ENCODE measurements around the gene EDN3.

EDN3 gene

DNA sequence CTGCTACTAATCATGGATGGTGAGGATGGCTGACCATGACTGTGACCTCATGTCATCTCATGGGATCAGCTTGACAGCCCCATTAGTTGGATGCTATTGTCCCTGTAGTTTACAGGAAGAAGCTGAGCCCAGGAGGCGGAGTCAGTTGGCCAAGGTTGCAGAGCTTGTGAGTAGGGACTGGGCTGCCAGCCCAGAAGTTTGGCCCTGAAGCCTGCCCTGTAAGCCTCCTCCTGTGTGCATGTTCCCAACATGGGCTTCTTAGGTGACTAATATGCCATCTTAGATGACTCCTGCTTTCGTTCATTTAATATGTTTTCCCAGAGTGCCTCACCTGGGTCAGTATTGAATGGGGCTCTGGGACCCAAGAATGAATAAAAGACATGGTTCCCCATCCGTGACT is 6.9 kb downstream of the EDN3 start:
- in situ Hi-C loops (cut with MboI; ENCODE audit: low sequenced_read_pairs): no loop called here

- in situ Hi-C loops (cut with MboI; ENCODE audit: low sequenced_read_pairs): no loop called here
Observed at GRCh38 chr20:59308493-59309201, 8.2 kb downstream of the EDN3 start.

DNA sequence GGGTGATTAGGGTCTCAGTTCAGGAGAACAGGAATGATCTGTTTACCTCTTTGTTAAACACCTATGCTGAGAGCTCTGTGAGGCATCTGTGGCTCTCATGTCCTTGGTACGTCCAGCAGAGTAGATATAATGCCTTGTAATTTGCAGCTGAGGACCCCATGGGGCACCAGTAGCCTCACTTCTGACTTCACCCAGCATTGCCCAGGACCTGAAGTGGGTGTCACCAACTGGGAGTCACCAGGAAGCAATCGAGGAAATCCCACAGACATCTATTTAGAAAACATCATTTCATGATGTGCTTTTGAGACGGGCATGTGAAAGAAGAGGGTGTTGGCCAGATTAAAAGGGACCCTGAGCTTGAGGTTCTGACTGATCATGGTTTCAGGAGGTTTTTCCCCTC is 8.8 kb downstream of the EDN3 start:
- in situ Hi-C loops (cut with MboI; ENCODE audit: low sequenced_read_pairs): no loop called here

DNA sequence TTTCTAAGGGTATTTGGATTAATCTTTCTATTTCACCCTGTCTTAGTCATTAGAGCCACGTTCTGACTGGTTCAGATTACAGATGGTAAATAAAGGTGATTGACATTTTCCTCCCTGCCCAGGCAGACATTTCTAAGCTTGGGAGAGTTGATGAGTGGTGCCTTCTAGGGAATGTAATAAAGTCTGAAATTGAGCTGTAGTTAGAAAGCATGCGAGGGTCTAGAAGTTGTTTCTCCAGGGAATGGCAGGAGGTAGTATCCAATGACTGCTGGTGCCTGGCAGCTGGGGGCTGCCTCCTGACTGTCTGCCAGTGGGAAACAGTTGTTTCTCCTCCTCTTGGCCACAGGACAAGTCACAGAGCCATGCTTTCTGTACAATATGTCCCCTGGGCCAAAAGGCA is 14.6 kb downstream of the EDN3 start:
- in situ Hi-C loops (cut with MboI; ENCODE audit: low sequenced_read_pairs): no loop called here

DNA sequence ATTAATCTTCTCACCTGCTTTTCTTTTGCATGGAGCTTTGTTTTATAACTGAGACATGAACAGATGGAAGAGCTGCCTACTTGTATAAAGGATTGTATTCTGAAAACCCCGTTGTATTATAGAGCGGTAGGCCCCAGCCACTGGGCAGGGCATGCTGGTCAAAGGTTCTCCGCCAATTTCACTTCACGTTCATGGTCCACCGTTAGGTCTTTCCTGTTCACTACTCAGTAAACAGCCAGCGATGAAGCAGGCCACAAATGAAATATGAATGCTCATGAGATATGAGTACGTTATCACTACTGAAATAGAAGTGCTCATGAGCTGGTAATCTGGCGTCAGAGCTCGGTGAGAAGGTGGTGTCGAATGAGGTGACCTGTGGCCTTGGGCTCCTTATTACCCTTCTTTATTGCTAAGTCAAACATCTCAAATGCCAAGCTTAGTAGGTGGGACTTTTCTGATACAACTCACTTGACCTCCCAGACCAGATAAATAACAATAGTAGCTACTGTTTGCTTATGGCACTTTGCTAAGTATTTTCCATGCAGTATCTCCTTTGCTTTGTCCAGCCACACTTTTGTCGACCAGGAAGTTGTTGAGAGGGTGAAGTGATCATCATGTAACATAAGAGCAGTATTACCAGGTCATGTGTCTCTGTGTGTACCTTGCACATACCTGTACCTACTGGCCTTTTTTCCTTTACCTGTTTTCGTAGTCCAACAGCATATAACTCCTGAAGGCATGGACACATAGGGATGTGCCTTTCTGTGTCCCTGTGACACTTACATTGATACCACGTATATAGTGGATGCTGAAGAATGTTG is 16.7 kb downstream of the EDN3 start:
- in situ Hi-C loops (cut with MboI; ENCODE audit: low sequenced_read_pairs): no loop called here

DNA sequence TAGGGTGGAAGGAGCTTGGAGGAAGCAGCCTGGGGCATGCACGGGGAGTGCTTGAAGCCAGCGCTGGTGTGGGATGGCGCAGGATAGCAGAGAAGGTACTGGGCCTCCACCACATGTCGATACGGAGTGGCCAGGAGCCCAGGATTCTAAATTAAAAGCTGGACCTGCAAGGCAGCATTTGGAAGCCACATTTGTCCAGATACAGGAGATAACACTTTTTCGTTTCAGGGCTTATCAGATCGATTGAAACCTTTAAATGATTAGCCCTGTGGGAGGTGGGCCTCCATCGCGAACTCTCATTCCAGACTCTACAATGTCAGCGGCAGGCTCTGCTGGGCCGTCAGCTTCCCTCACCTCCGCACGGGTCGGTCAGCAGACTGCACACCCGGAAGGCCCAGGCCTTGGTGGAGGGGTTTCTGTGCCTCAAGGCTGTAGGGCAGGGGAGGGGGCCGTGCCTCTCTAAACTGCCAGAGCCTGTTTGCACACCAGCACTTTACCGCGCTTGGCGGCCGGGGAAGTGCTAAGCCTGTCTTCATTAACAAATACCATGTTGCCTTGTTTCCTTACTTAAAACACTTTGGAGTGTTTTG is 17.9 kb downstream of the EDN3 start:
- in situ Hi-C loops (cut with MboI; ENCODE audit: low sequenced_read_pairs): no loop called here

DNA sequence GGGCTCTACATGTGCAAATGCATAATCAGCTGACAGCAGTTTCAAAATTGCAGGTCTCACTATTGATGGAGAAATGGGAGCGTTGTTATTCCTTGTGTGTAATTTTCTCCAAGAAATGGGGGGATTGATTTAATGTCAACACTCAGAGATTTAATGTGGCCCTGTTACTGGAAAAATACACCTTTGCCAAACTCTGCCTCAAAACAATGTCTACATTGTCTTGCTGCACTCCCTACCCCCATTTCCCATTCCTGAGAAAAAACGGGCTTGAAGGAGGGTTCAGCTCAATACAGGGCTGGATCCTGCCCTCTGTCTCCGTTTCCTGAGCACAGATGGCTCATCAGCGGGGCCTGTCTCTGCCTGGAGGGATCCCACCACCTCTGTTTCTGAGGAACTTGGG is 18.4 kb downstream of the EDN3 start:
- in situ Hi-C loops (cut with MboI; ENCODE audit: low sequenced_read_pairs): no loop called here

DNA sequence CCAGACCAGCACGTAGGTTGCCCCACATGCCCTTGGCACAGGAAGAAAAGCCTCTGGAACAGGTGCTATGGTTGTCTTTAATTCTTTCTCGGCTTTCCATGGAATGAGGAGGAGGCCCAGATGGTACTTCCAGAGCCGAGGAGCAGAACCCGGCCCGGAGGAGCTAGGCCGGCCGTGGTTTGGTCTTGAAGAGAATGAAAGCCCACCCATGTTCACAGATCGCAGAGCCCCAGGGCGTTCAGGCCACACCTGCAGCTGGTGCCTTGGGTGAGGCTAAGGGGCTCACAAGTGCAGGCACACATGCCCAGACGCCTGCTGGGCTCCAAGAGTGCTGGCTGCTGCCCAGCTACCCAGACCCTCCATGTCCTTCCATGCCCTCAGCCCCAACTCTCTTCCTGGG is 20.0 kb downstream of the EDN3 start:
- in situ Hi-C loops (cut with MboI; ENCODE audit: low sequenced_read_pairs): no loop called here

DNA sequence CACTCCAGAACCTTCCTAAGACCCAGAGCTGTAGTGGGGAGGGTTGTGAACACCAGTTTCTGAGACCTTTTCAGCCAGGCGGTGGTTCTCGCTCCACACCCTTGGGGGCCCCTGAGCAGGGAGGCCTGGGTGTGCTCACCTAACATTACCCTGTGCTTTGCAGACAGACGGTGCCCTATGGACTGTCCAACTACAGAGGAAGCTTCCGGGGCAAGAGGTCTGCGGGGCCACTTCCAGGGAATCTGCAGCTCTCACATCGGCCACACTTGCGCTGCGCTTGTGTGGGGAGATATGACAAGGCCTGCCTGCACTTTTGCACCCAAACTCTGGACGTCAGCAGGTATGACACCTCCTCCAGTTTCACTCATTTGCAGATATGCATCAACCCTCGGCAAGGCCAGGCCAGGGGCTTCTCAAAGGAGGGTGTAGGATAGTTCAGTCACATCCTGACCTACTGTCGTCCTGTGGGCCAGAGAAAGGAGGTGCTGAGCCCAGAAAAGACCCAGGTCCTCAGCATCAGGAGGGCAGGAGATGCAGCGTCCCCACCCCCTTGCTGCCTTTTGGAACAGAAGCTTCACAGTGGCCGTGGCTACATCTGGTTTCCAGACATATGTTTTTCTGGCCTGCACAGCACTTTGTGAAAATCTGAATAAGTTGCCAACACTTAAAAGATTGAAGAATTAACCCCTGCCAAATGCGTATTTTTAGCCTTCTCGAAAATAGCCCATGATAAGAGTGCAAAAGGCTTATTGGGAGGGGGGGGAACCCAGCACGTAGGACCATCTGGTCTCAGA is 20.6 kb downstream of the EDN3 start:
- in situ Hi-C loops (cut with MboI; ENCODE audit: low sequenced_read_pairs): no loop called here

DNA sequence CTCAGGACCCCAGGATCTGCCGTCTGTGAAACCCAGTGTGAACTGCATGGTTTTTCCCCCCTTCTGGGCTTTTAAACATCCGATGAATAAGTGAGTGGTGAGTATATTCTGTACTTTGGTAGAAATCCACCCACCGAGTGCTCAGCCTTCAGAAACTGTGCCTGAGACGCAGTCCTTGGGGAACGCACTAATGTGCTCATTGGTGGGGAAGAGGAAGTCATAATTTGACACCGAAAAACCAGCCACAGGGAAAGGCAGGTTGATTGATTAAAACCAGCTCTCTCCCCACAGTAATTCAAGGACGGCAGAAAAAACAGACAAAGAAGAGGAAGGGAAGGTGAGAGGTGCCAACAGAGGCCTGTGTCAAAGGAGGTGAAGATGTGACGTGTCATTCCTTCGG is 21.7 kb downstream of the EDN3 start:
- in situ Hi-C loops (cut with MboI; ENCODE audit: low sequenced_read_pairs): no loop called here

DNA sequence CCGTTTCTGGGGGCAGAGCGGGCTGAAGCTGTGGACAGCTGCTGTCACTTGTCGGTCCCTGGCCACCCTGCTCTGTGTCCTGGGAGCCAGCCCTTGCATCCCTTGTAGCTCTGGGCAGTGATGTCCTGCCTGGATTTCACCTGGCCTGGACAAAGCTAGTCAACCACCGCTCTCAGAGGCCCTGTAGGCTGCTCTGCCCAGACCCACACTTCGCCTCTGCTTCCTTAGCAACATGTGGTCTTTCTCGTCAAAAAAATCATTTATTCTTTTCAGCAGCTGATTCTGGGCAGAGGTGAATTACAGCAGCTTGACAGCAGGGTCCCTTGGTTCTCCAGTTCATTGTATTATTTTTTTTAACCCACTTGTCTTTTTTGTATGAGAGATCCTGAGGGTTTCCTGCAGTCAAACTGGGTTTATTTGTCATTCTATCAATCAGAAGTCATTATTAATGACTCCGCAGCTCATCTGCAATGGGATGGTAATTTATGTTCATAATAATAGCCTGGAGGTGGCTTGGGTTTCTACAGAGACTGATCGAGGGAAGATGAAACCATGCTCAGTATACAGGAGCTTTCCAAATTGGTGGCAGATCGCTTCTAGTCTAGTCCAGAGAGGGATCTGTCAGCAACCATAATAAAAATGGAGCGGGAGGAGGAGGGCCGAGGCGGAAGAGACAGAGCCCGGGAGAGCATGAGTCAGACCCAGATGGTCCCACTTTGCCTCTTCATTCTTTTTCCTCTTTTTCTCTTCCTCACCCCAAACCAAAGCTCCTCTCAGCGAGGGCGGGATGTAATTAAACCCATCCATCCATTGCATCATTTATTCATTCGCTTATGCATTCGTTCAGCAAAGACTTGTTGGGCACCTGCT is 22.4 kb downstream of the EDN3 start:
- in situ Hi-C loops (cut with MboI; ENCODE audit: low sequenced_read_pairs): no loop called here

GRCh38 chr20:59323731-59324130 is 23.3 kb downstream of the EDN3 start:
- in situ Hi-C loops (cut with MboI; ENCODE audit: low sequenced_read_pairs): no loop called here

DNA sequence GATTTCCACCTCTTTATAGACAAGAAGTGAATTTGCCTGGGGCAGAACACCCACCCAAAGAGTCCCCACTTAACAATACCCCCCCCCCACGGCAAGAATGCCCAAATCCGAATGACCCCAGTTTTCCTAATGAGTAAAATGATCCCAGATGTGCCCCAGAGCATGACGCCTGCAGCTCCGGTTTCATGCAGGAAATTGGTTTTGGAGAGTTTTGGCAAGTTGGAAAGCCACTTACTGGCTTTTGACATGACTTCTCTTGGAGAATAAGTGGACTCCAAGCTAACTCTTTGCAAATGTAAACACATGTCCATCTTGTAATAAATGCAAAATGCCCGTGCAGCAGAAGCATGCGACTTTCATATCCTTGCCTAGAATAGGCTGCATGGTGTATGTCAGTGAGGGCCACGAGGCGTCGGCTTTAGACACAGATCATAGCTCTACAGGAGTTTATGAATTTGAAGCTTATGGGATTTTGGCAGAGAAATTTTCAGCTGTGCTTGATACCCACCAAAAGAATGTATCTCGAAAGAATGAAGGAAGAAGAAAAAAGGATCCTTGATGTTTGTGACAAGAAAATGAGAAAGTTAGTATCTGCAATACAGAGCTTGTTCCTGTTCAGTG is 24.2 kb downstream of the EDN3 start:
- in situ Hi-C loops (cut with MboI; ENCODE audit: low sequenced_read_pairs): no loop called here

DNA sequence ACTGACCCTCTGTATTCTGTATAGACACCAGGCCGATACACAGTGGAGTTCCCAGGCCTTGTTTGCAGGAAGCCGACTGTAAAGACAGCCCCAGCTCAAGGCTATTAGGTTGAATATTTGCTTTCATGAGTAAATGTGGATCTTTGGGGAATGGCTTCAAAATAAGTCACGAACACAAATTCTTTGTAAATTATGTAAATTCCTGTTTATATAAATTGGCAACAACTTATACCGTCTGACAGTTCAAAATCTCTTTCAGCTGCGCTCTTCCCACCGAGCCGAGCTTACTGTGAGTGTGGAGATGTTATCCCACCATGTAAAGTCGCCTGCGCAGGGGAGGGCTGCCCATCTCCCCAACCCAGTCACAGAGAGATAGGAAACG is 24.7 kb downstream of the EDN3 start:
- in situ Hi-C loops (cut with MboI; ENCODE audit: low sequenced_read_pairs): no loop called here

DNA sequence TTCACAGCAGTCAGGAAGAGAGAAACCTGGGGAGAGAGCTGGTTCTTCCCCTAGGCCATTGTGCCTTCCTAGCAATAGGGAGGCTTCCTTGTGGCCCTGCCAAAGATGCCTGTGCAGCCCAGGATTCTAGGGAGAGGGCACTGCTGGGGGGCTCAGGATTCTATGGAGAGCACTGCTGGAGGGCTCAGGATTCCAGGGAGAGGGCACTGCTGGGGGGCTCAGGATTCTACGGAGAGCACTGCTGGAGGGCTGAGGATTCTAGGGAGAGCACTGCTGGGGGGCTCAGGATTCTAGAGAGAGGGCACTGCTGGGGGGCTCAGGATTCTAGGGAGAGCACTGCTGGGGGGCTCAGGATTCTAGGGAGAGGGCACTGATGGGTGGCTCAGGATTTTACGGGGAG is 25.8 kb downstream of the EDN3 start:
- in situ Hi-C loops (cut with MboI; ENCODE audit: low sequenced_read_pairs): no loop called here

DNA sequence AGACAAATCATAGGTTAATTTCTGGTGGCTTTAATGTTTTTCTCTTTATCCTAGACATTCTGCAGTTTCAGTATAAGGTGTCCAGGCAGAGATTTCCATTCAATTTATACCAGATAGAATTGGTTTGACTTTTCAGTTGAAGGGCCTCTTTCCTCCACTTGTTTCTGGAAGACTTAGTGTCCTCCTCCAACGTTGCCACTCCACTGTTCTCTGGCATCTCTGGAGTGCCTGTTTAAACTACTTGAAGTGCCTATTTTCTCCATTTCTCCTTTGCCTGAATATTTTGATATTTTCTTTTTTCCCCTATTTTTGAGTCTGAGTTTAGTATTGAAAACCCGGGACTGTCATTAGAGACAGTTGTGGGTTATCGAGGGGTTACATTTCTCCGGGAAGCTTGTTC is 27.7 kb downstream of the EDN3 start:
- in situ Hi-C loops (cut with MboI; ENCODE audit: low sequenced_read_pairs): no loop called here

GRCh38 chr20:59331721-59332329 is 31.4 kb downstream of the EDN3 start:
- in situ Hi-C loops (cut with MboI; ENCODE audit: low sequenced_read_pairs): no loop called here

- in situ Hi-C loops (cut with MboI; ENCODE audit: low sequenced_read_pairs): no loop called here
Observed at GRCh38 chr20:59333260-59333845, 32.9 kb downstream of the EDN3 start.

DNA sequence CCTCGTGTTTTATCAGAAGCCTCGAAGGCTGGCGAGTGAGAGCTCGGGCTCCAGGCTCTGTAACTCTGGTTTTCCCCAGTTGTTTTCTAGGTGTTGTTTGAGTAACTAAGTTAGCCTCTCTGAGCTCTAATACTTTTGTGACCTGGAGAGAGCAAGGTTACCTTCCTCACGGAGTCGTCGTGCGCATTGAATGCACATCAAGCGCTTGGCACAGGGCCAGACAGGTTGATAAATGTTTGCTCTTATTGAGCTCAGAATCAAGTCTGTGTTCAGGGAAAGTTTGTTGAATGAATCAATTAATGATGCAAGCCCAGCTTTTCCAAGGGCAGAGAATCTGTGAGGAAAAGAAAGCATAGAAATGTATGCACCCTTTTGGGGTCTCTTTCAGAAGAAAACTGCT is 33.5 kb downstream of the EDN3 start:
- in situ Hi-C loops (cut with MboI; ENCODE audit: low sequenced_read_pairs): no loop called here

Data from HL-60/S4 treated with retinoic acid at 250 ng/mL for 4 days and 3 days (cell line).